H1 (cell line): ENCODE measurements around the gene DHRS3. TPM values are rescaled to one million over a fixed set of nuclear protein-coding genes. Genes with fewer than 3 reads are reported as not detected.

Experiments
- CTCF ChIA-PET: fragments of 300-600 bp; sonication (Branson Sonifier 250); formaldehyde crosslinking; loops from one replicate; lab custom pipeline; 2021; ENCODE audit not compliant: partially characterized antibody; lab: Charles Lee
- POLR2A ChIA-PET: fragments of 300-600 bp; sonication (Branson Sonifier 250); formaldehyde crosslinking; loops from one replicate; lab custom pipeline; 2021; ENCODE audit warnings: inconsistent platforms; ENCODE audit not compliant: partially characterized antibody; lab: Charles Lee
- DNase-seq, 2 experiments: peaks; one replicate each; pipeline versions ENCODE4 v3.0.0 to v3.0.0-alpha.2; 2010 to 2022; ENCODE audit warnings: low spot score in 2 of 2, low read depth in 1 of 2, mixed read lengths in 1 of 2
- FAIRE-seq: peaks from 2 replicates; lab custom pipeline; 2011; peaks lifted over from hg19 to GRCh38; lab: Jason Lieb, UNC
- H2AFZ ChIP-seq: 2 replicates; pipeline ENCODE4 v1.8.1; 2012; ENCODE audit warnings: low read length, inconsistent platforms
- H2AK5ac ChIP-seq: 2 replicates; pipeline ENCODE4 v1.6.1; 2013; ENCODE audit warnings: low read depth, low read length
- H2BK120ac ChIP-seq: replicated peaks from 2 replicates; pipeline ENCODE3; 2013; ENCODE audit warnings: low read depth, low read length, inconsistent platforms
- H2BK12ac ChIP-seq: 2 replicates; pipeline ENCODE4 v1.6.1; 2013; ENCODE audit warnings: low read depth, low read length
- H2BK15ac ChIP-seq: 2 replicates; pipeline ENCODE4 v1.6.1; 2013; ENCODE audit warnings: low read length
- H2BK20ac ChIP-seq: 2 replicates; pipeline ENCODE4 v1.6.1; 2013; ENCODE audit warnings: low read length
- H2BK5ac ChIP-seq: 2 replicates; pipeline ENCODE4 v1.6.1; 2013; ENCODE audit warnings: low read depth, low read length
- H3K14ac ChIP-seq: 2 replicates; pipeline ENCODE4 v1.6.1; 2013; ENCODE audit warnings: inconsistent platforms; ENCODE audit not compliant: insufficient read length
- H3K18ac ChIP-seq: 2 replicates; pipeline ENCODE4 v1.6.1; 2013; ENCODE audit warnings: low read length; ENCODE audit errors: extremely low read depth
- H3K23ac ChIP-seq: 2 replicates; pipeline ENCODE4 v1.6.1; 2013; ENCODE audit warnings: inconsistent platforms; ENCODE audit not compliant: insufficient read length
- H3K23me2 ChIP-seq: 2 replicates; pipeline ENCODE4 v1.6.1; 2013; ENCODE audit warnings: low read depth, low read length
- H3K27ac ChIP-seq: 2 replicates; pipeline ENCODE4 v1.6.1; 2011; ENCODE audit warnings: low read depth, low read length, inconsistent platforms
- H3K27me3 ChIP-seq, 4 experiments: replicated peaks in 1 of 4; 1 replicate in 1 of 4; 2 replicates in 3 of 4; pipeline versions ENCODE4 v1.6.1 to v1.8.1; 2011 to 2013; ENCODE audit warnings: low read length in 3 of 4, mild to moderate bottlenecking in 3 of 4, inconsistent platforms in 2 of 4, mixed read lengths in 2 of 4, moderate library complexity in 1 of 4; ENCODE audit not compliant: control insufficient read depth in 3 of 4, insufficient read depth in 3 of 4; ENCODE audit errors: extremely low read depth in 1 of 4
- H3K36me3 ChIP-seq, 4 experiments: 2 replicates each; pipeline versions ENCODE4 v1.6.1 to v1.8.1; 2011 to 2013; ENCODE audit warnings: mild to moderate bottlenecking in 4 of 4, low read length in 3 of 4, moderate library complexity in 2 of 4, control low read depth in 1 of 4, inconsistent platforms in 1 of 4; ENCODE audit not compliant: insufficient read depth in 4 of 4, control insufficient read depth in 2 of 4
- H3K4ac ChIP-seq: replicated peaks from 2 replicates; pipeline ENCODE3; 2013; ENCODE audit warnings: low read length, low read depth, mixed read lengths, inconsistent platforms; ENCODE audit not compliant: insufficient read length
- H3K4me1 ChIP-seq, 4 experiments: replicated peaks in 1 of 4; 1 replicate in 1 of 4; 2 replicates in 3 of 4; pipeline versions ENCODE4 v1.6.1 to v1.8.1; 2011 to 2013; ENCODE audit warnings: low read length in 3 of 4, inconsistent platforms in 2 of 4, mixed read lengths in 1 of 4; ENCODE audit not compliant: insufficient read depth in 4 of 4, control insufficient read depth in 3 of 4
- H3K4me2 ChIP-seq, 2 experiments: 2 replicates each; pipeline versions ENCODE4 v1.6.1 to v1.8.1; 2011 to 2013; ENCODE audit warnings: low read depth in 2 of 2, low read length in 2 of 2, control low read depth in 1 of 2, inconsistent platforms in 1 of 2, mild to moderate bottlenecking in 1 of 2; ENCODE audit not compliant: insufficient read depth in 1 of 2
- H3K4me3 ChIP-seq, 4 experiments: fragments of 200-600, 300-600 bp in 1 of 4; sonication (generic), shearing (Covaris generic), sonication (Bioruptor Twin) in 1 of 4; 2 replicates each; pipeline versions ENCODE4 v1.5.1 to v1.8.1; 2011 to 2016; ENCODE audit warnings: low read length in 4 of 4, low read depth in 3 of 4, control low read depth in 2 of 4, inconsistent platforms in 2 of 4, mild to moderate bottlenecking in 2 of 4, mixed read lengths in 1 of 4, moderate library complexity in 1 of 4; ENCODE audit not compliant: insufficient read depth in 2 of 4; ENCODE audit errors: extremely low read depth in 1 of 4
- H3K56ac ChIP-seq: replicated peaks from 2 replicates; pipeline ENCODE3; 2013; ENCODE audit warnings: low read depth, mild to moderate bottlenecking, mixed read lengths, low read length, inconsistent platforms; ENCODE audit not compliant: insufficient read length
- H3K79me1 ChIP-seq: 2 replicates; pipeline ENCODE4 v1.6.1; 2013; ENCODE audit warnings: low read depth, low read length, control low read depth
- H3K79me2 ChIP-seq, 2 experiments: 2 replicates each; pipeline versions ENCODE4 v1.6.1 to v1.8.1; 2012 to 2013; ENCODE audit warnings: low read length in 2 of 2, mild to moderate bottlenecking in 2 of 2, inconsistent platforms in 1 of 2; ENCODE audit not compliant: insufficient read depth in 2 of 2, control insufficient read depth in 1 of 2
- H3K9ac ChIP-seq, 4 experiments: replicated peaks in 1 of 4; 1 replicate in 1 of 4; 2 replicates in 3 of 4; pipeline versions ENCODE4 v1.6.1 to v1.8.1; 2011 to 2013; ENCODE audit warnings: low read depth in 3 of 4, low read length in 3 of 4, control low read depth in 2 of 4, mild to moderate bottlenecking in 2 of 4, moderate library complexity in 2 of 4, inconsistent platforms in 1 of 4; ENCODE audit errors: extremely low read depth in 1 of 4
- H3K9me3 ChIP-seq, 2 experiments: 2 replicates each; pipeline versions ENCODE4 v1.6.1 to v1.8.1; 2012 to 2013; ENCODE audit warnings: mild to moderate bottlenecking in 2 of 2, moderate library complexity in 2 of 2, control low read depth in 1 of 2, inconsistent platforms in 1 of 2, low read depth in 1 of 2, low read length in 1 of 2, mixed read lengths in 1 of 2; ENCODE audit not compliant: insufficient read depth in 2 of 2
- H4K20me1 ChIP-seq, 2 experiments: replicated peaks in 1 of 2; 2 replicates each; pipeline versions ENCODE3 to v1.8.1; 2011 to 2013; ENCODE audit warnings: inconsistent platforms in 2 of 2, low read length in 2 of 2, mild to moderate bottlenecking in 1 of 2; ENCODE audit not compliant: insufficient read depth in 2 of 2, control insufficient read depth in 1 of 2
- H4K5ac ChIP-seq: 2 replicates; pipeline ENCODE4 v1.6.1; 2013; ENCODE audit warnings: low read length, low read depth, mixed read lengths, inconsistent platforms; ENCODE audit not compliant: insufficient read length
- H4K8ac ChIP-seq: 2 replicates; pipeline ENCODE4 v1.8.0; 2013; ENCODE audit warnings: mild to moderate bottlenecking, moderate library complexity, low read length, inconsistent platforms; ENCODE audit not compliant: insufficient read depth; ENCODE audit errors: extremely low read depth
- H4K91ac ChIP-seq: replicated peaks from 2 replicates; pipeline ENCODE3; 2013; ENCODE audit warnings: low read length, mixed read lengths, inconsistent platforms; ENCODE audit not compliant: insufficient read length
- CREB1 ChIP-seq: IDR thresholded peaks from 2 replicates; pipeline ENCODE4 v1.6.1; 2012; ENCODE audit warnings: inconsistent platforms
- TCF12 ChIP-seq: IDR thresholded peaks from 2 replicates; pipeline ENCODE4 v1.6.1; 2011; ENCODE audit warnings: low read depth, mild to moderate bottlenecking, low read length
- TEAD4 ChIP-seq: IDR thresholded peaks from 2 replicates; pipeline ENCODE4 v1.6.1; 2012; ENCODE audit warnings: low read depth, low read length, inconsistent platforms, mixed read lengths
- WGBS, 2 experiments: shearing (Covaris generic) in 1 of 2; methylation state at CpG; one replicate each; pipeline versions ENCODE4 v1.1.6 to v1.1.7; 2013 to 2015; ENCODE audit warnings: low lambda C conversion rate in 2 of 2, mixed read lengths in 2 of 2, inconsistent platforms in 1 of 2, low coverage in 1 of 2, missing lambda C conversion rate in 1 of 2; ENCODE audit not compliant: insufficient replicate concordance in 2 of 2, insufficient coverage in 1 of 2, insufficient read length in 1 of 2; ENCODE audit errors: extremely low coverage in 1 of 2, missing lambda C conversion rate in 1 of 2; 5-methylcytosine and 5-hydroxymethylcytosine counted together
- polyA plus RNA-seq, 7 experiments: library from polyadenylated mRNA; depleted of rRNA in 3 of 7; stranded (reverse) in 5 of 7; unstranded in 2 of 7; fragments of >200 nt in 5 of 7; fragments of 200-250 nt in 2 of 7; gene quantifications; 1 replicate in 5 of 7; 2 replicates in 1 of 7; 4 replicates in 1 of 7; pipeline versions ENCODE4 v1.2.1 to v1.2.3, GENCODE V29; 2011 to 2013; ENCODE audit warnings: missing spikeins in 2 of 7, mixed read lengths in 2 of 7
- total RNA-seq: library from RNA; stranded (reverse); fragmentation: NEBNext Ultra II Directional; extraction: Animal tissue kit (Norgen Biotek cat#: 25700); gene quantifications from 2 replicates; pipeline ENCODE4 v1.2.1, GENCODE V29; 2021

Gene DHRS3
- total and polyA plus RNA-seq, 2 of the 8 experiments (the other 6 are each of a cell fraction or from before 2014, with no cell fraction given): 32.5 to 36.4 TPM

DNA sequence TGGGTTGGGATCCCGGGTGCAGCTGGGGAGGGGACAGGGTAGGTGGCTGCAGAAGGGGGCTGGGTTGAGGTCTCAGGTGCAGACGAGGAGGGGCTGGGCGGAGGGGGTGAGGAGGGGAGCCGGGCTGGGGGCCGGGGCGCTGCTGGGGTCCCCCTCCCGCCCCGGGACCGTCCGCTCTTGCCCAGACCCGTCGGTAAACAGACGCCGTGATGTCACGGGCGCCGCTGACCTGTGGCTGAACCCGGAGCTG lies 22.3 kb downstream of the DHRS3 start:
- Histone ChIP-seq H3K23ac (no peak overlapping the region), H3K56ac (no peak overlapping the region), H2BK5ac (peak overlapping the region; percentile 71; the same call in 1 of the 2 replicates), H2BK20ac (no peak overlapping the region), H2BK120ac (no peak overlapping the region), H3K4ac (no peak overlapping the region), H2AK5ac (no peak overlapping the region), H3K18ac (no peak overlapping the region), H3K14ac (no peak overlapping the region), H2BK12ac (no peak overlapping the region), H3K27me3 (peaks cover 0 to 2% (median 0%) of the 10 kb centered on the region in 4 experiments; a peak in 1 of 7 replicates), H4K20me1 (peaks cover 14 to 20% of the 10 kb centered on the region in 2 experiments), H2AFZ (no peak overlapping the region), H3K79me2 (peaks cover 0 to 52% of the 10 kb centered on the region in 2 experiments; a peak in 2 of 4 replicates), H3K27ac (no peak overlapping the region), H3K4me2 (peak overlapping the region; percentile 84 to 95), H3K4me1 (peaks cover 12 to 25% (median 21%) of the 10 kb centered on the region in 4 experiments), H4K91ac (no peak overlapping the region), H4K8ac (peak overlapping the region; percentile 81; the same call in 1 of the 2 replicates), H3K23me2 (peaks cover 9% of the 10 kb centered on the region; the same call in 1 of the 2 replicates), H2BK15ac (no peak overlapping the region), H3K9ac (no peak overlapping the region), H3K79me1 (peaks cover 6% of the 10 kb centered on the region), H3K36me3 (no peaks in the 10 kb centered on the region; a peak in 2 of 8 replicates), H4K5ac (no peak overlapping the region), H3K9me3 (no peaks in the 10 kb centered on the region), H3K4me3 (peak overlapping the region; percentile 29 to 66 (median 38); a peak in 6 of 8 replicates)
- peak in 1 of 2 experiments; percentile 89 for DNase-seq
- ChIA-PET POLR2A (interaction anchor here (0.7 to 2.8 kb wide), 14 partner anchors 11 to 117 kb away, joined by 3 to 24 read pairs (median 4); partner anchors contain the start of gene DHRS3), CTCF (interaction anchor here (0.7 to 2.8 kb wide), 7 partner anchors 9 to 320 kb away, joined by 3 to 27 read pairs (median 4); partner anchors contain the start of gene DHRS3)
- 1% methylated on average over 8 of the region's 18 CpGs; no CpG with 5 or more reads in 1 of the 2 experiments for WGBS, 2 experiments
- TF ChIP-seq CREB1: 0 out of 2 replicates have a peak, but pooled peaks have one; percentile 64
- TF ChIP-seq TCF12: no peak
- TF ChIP-seq TEAD4: no peak
- FAIRE-seq: no peak
